ENCODE measurements around the gene CCHCR1. TPM values are rescaled to one million over a fixed set of nuclear protein-coding genes. Genes with fewer than 3 reads are reported as not detected.

Gene CCHCR1, protein sequence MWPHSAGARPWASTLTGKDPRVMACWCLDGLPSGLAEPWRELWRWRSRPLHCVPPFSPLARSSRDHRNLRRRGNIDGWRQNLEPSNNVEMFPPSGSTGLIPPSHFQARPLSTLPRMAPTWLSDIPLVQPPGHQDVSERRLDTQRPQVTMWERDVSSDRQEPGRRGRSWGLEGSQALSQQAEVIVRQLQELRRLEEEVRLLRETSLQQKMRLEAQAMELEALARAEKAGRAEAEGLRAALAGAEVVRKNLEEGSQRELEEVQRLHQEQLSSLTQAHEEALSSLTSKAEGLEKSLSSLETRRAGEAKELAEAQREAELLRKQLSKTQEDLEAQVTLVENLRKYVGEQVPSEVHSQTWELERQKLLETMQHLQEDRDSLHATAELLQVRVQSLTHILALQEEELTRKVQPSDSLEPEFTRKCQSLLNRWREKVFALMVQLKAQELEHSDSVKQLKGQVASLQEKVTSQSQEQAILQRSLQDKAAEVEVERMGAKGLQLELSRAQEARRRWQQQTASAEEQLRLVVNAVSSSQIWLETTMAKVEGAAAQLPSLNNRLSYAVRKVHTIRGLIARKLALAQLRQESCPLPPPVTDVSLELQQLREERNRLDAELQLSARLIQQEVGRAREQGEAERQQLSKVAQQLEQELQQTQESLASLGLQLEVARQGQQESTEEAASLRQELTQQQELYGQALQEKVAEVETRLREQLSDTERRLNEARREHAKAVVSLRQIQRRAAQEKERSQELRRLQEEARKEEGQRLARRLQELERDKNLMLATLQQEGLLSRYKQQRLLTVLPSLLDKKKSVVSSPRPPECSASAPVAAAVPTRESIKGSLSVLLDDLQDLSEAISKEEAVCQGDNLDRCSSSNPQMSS
- 10 to 100 TPM; 10.9 to 17.1 (median 17.0) TPM for total RNA-seq

- no peaks in the 10 kb centered on the region for H3K9me3 ChIP-seq
- H3K36me3 ChIP-seq = no peaks in the 10 kb centered on the region
- no peaks in the 10 kb centered on the region for H3K27me3 ChIP-seq
- DNase-seq (ENCODE audit: low spot score in 2 of 2) = no peak
- peak within 1 kb of the TSS; percentile 88 to 90 for H3K27ac ChIP-seq
- TF ChIP-seq, protein P1, sequence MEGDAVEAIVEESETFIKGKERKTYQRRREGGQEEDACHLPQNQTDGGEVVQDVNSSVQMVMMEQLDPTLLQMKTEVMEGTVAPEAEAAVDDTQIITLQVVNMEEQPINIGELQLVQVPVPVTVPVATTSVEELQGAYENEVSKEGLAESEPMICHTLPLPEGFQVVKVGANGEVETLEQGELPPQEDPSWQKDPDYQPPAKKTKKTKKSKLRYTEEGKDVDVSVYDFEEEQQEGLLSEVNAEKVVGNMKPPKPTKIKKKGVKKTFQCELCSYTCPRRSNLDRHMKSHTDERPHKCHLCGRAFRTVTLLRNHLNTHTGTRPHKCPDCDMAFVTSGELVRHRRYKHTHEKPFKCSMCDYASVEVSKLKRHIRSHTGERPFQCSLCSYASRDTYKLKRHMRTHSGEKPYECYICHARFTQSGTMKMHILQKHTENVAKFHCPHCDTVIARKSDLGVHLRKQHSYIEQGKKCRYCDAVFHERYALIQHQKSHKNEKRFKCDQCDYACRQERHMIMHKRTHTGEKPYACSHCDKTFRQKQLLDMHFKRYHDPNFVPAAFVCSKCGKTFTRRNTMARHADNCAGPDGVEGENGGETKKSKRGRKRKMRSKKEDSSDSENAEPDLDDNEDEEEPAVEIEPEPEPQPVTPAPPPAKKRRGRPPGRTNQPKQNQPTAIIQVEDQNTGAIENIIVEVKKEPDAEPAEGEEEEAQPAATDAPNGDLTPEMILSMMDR (IDR thresholded peaks at IDR 0.05) = no peak
- TF ChIP-seq POLR2A (IDR thresholded peaks at IDR 0.05) = no peak
- TF ChIP-seq POLR2AphosphoS5 (IDR thresholded peaks at IDR 0.05) = no peak
- intact Hi-C loops (cut with DNase I; ENCODE audit: low total_unique reads) = no loop called here
- H3K4me3 ChIP-seq = peak within 1 kb of the TSS; percentile 57 to 85 (median 72)
- peaks cover 0 to 10% of the 10 kb centered on the region in 2 donors for H3K4me1 ChIP-seq
Observed at GRCh38 chr6:31157513-31158139, at the start of gene CCHCR1. TSS of gene CCHCR1 (minus strand) at chr6:31157802. CDS start at chr6:31157600, 202 bp downstream.

- Histone ChIP-seq H3K27me3 (no peaks in the 10 kb centered on the region), H3K27ac (no peak overlapping the region), H3K36me3 (no peaks in the 10 kb centered on the region), H3K4me1 (peaks cover 0 to 15% of the 10 kb centered on the region in 2 donors), H3K9me3 (peaks cover 0 to 5% of the 10 kb centered on the region in 2 donors), H3K4me3 (no peak overlapping the region)
- intact Hi-C loops (cut with DNase I; ENCODE audit: low total_unique reads) = no loop called here
- TF ChIP-seq POLR2AphosphoS5 (IDR thresholded peaks at IDR 0.05) = no peak
- TF ChIP-seq, protein P1 (IDR thresholded peaks at IDR 0.05) = no peak
- no peak for TF ChIP-seq POLR2A (IDR thresholded peaks at IDR 0.05)
- DNase-seq (ENCODE audit: low spot score in 2 of 2) = no peak
Observed at GRCh38 chr6:31205638-31206037, 48.0 kb upstream of the CCHCR1 start.

- Histone ChIP-seq H3K9me3 (peaks cover 0 to 9% of the 10 kb centered on the region in 2 donors), H3K36me3 (no peaks in the 10 kb centered on the region), H3K27me3 (no peaks in the 10 kb centered on the region), H3K4me1 (peaks cover 0 to 15% of the 10 kb centered on the region in 2 donors), H3K27ac (peak overlapping the region; percentile 90 to 94), H3K4me3 (peak overlapping the region in 1 of 3 donors; percentile 53)
- intact Hi-C loops (cut with DNase I; ENCODE audit: low total_unique reads) = no loop called here
- no peak for DNase-seq (ENCODE audit: low spot score in 2 of 2)
- TF ChIP-seq, protein P1 (IDR thresholded peaks at IDR 0.05) = no peak
- no peak for TF ChIP-seq POLR2A (IDR thresholded peaks at IDR 0.05)
- no peak for TF ChIP-seq POLR2AphosphoS5 (IDR thresholded peaks at IDR 0.05)
Observed at GRCh38 chr6:31204751-31205145, 47.1 kb upstream of the CCHCR1 start.

DNA sequence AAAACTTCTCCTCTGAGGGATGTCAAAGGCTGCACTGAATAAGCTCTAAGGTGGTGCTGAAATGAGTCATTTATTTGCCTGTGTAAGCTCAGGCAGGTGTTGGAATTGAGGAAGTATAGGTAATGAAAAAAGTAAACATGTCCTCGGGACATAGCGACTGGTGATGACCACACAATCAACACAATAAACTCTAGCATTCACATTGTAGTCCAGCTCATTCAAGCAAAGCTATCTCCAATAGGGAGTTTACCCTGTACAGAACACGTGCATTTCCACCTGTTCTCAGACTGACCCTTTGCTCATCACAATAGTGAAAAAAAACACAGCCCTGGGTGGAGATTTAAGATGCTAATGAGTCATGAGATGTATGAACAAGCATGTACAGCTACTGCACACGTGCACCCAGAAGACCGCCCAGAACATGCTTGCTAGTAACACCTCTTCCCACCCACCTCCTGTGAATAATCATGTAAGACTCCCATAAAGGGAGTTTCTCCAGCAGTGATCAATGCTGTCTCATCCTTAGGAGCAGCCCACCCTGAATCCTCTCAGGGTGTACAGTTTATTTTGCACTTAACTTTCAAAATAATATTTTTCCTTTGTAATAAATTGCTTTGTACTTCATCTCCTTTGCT, 45.9 kb upstream of the CCHCR1 start:
- intact Hi-C loops (cut with DNase I; ENCODE audit: low total_unique reads) = no loop called here
- no peaks in the 10 kb centered on the region for H3K27me3 ChIP-seq
- peak in 1 of 2 donors; percentile 54 for DNase-seq (ENCODE audit: low spot score in 2 of 2)
- no peak for TF ChIP-seq POLR2A (IDR thresholded peaks at IDR 0.05)
- peak in 2 of 3 donors; percentile 55 to 77 for TF ChIP-seq POLR2AphosphoS5 (IDR thresholded peaks at IDR 0.05)
- no peaks in the 10 kb centered on the region for H3K36me3 ChIP-seq
- peak overlapping the region; percentile 32 to 57 (median 53) for H3K4me3 ChIP-seq
- H3K4me1 ChIP-seq = peaks cover 0 to 11% of the 10 kb centered on the region in 2 donors
- peaks cover 0 to 9% of the 10 kb centered on the region in 2 donors for H3K9me3 ChIP-seq
- H3K27ac ChIP-seq = peak overlapping the region; percentile 90 to 94
